Activated T-cell treated with anti-CD3 and anti-CD28 coated beads, Interleukin-2, amount 50 U/mL, for 72 hours (primary cell): ENCODE data around the gene SLCO1C1. TPM values are rescaled to one million over a fixed set of nuclear protein-coding genes. Genes with fewer than 3 reads are reported as not detected.

ENCODE experiments used
- total RNA-seq, 2 donors: library from RNA; stranded (reverse); gene quantifications; one replicate each; pipeline ENCODE4 v1.2.3, GENCODE V29; 2022

Gene SLCO1C1
- total RNA-seq, 2 donors from 2014 or later: not detected

Other genes starting within 250 kb of the SLCO1C1 start
- not detected for gene SLCO1B3, start 115.4 kb downstream of the SLCO1C1 start, total RNA-seq